Peyer's patch (tissue), 4 donors: ENCODE data around the gene ADGRG7.
"Not testable (repeated sequence)": the region's sequence is repeated elsewhere in the genome, so short reads cannot be mapped to it uniquely, and the experiment has no call there.

ENCODE experiments used
- CTCF ChIP-seq, 6 experiments: fragments of 450-650 bp in 4 of 6; fragments of 200-600 bp in 2 of 6; sonication (generic) in 1 of 6; IDR thresholded peaks; one replicate each; pipeline ENCODE4 v1.5.1; 2017 to 2019; ENCODE audit warnings: antibody characterized with exemption in 6 of 6, mild to moderate bottlenecking in 3 of 6, moderate library complexity in 1 of 6
- POLR2A ChIP-seq, 2 donors: fragments of 450-650 bp; IDR thresholded peaks; one replicate each; pipeline ENCODE4 v1.5.1; 2017; ENCODE audit warnings: antibody characterized with exemption in 2 of 2, mild to moderate bottlenecking in 2 of 2, moderate library complexity in 2 of 2

- not testable (repeated sequence) for TF ChIP-seq CTCF, POLR2A (IDR thresholded peaks at IDR 0.05)
Observed at GRCh38 chr3:100666699-100667098, 57.3 kb downstream of the ADGRG7 start.
